NCI-H82 treated with DMSO at 0.1 percent for 48 hours (cell line): ENCODE results near the gene DNAH14.
"Not testable (repeated sequence)": the region's sequence is repeated elsewhere in the genome, so short reads cannot be mapped to it uniquely, and the experiment has no call there.

ENCODE experiments used
- DNase-seq: peaks from one replicate; lab custom pipeline; 2025; ENCODE audit not compliant: unreplicated experiment; lab: John Stamatoyannopoulos, UW

DNAH14 gene

DNA sequence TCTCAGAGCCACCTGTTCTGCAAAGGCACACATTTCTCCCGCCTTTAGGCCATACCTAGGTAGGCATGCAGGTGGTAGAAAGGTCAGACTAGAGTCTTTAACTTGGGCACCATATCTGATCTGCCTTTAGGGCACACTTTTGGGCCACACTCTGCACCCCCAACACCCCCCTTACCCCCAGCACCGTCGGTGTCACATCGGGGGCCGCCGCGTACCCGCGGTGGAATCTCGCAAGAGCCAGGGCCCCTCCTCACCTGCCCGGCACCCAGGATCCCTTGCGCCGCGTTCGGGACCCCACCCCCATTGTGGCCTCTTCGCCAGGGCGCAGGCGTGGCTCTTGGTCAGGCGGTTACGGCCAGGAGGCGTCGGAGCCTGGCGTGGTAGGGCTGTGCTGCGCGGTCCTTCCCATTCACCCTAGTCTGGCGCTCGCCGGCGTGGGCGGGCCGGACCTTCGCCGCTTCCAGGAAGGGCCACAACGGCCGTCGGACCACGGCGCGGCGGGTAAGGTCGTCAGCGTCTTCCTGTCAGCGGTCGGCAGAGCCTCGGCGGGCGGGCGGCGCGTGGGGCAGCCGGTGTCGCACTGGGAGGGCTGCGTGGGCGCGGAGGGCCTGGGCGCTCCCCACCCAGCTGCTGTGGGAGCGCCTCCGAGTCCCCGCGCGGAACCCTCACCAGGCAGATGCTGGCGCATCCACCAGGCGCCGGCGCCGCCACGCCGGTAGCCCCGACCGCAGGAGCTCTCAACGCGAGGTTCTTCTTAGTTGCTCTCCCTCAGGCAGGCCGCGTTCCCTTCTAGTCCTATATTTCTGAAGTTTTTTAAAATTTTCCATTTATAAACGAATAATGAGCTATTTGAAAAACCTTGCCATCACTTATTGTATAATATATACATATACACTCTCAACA, at the start of gene DNAH14:
TSS of gene DNAH14 (plus strand) at position 341 of the 903 bp plus-strand sequence. CDS start 23,028 bp downstream, outside the sequence.
- DNase-seq, result peak; percentile 32

DNA sequence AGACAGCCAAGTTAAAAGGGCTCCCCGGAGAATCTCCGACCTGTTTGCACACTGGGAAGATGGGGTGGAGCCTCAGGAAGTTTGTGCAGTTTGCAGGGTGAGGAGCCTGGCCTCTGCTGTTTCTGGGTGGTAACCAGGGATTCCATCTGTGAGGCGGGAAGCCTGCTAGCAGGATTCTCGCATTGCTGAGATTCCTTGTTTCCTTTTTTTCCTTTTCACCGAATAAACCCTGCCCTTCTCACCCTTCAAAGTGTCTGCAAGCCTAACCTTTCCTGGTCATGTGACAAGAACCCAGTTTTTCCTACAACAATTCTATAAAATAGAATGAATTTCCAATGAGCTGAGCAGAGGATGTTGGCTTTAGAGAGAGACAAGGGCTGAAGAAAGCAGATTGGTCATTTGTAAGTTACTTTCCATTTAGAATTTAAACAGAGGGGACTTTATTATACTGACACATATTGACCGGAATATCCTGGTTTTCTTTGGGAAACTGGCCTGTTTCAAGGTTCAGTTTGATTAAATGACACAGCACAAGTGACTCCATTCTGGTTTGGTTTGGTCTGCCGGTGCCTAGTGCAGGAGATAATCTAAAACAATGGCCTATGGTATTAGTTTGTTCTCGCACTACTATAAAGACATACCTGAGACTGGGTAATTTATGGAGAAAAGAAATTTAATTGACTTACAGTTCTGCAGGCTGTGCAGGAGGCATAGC, 48.7 kb upstream of the DNAH14 start:
- no peak for DNase-seq

DNA sequence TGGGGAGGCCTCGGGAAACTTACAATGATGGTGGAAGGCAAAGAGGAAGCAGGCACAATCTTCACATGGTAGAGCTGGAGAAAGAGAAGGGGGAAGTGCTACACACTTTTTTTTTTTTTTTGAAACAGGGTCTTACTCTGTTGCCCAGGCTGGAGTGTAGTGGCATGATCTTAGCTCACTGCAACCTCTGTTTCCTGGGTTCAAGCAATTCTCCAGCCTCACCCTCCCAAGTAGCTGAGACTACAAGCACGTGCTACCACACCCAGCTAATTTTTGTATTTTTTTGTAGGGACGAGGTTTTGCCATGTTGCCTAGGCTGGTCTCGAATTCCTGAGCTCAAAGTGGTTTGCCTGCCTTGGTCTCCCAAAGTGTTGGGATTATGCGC, 48.2 kb upstream of the DNAH14 start:
- not testable (repeated sequence) for DNase-seq

DNA sequence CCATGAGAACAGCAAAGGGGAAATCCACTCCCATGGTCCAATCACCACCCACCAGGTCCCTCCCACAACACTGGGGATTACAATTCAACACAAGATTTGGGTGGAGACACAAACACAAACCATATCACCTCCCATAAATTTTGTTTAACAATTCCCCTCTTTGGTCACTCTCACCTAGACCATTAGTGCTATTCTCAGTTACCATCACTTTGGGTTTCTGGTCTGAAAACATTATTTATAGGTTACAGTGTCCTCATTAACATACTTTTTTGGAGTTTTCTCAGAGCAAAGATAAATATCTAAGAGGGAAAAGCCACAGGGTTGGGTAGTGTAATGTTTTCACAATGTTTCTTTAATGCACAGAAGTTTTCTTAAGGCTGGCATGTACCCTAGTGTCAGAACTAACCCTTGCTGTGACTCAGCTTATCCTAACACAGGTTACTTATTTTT, 47.7 kb upstream of the DNAH14 start:
- no peak for DNase-seq

DNA sequence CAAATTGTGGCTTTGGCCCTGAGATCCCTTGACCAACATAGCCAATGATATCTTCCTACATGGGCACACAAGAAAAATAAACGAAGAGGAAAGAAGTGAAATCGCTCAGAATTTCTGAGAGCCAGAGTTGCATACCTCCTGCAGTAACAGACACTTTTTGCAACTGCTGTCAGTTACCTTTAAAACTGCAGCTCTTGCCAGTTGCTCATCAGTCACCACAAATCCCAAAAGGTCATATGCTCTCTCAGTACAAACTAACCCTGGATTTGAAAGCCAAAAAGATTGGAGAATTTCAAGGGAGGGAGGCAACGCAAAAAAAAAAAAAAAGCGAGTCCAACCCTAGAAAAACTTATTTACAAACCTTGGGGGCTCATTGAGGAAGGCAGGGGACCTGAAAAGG, 47.2 kb upstream of the DNAH14 start:
- no peak for DNase-seq

DNA sequence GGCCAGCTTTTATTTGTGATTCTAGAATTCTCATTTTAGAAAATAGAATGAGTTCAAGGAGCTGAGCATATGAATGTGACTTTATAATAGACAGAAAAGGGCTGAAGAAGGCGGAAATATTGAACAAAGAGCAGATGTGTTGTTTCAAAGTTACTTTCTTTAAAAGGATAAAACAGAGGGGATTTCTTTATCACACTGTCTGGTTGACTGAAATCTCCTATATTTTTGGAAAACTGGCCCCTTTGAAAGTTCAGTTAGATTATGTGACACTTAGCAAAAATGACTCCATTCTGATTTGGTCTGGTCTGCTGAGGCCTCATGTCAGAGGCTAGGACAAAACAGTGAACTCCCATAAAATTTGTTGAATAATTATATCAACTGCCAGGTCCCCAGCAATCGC, 46.4 kb upstream of the DNAH14 start:
- no peak for DNase-seq

DNA sequence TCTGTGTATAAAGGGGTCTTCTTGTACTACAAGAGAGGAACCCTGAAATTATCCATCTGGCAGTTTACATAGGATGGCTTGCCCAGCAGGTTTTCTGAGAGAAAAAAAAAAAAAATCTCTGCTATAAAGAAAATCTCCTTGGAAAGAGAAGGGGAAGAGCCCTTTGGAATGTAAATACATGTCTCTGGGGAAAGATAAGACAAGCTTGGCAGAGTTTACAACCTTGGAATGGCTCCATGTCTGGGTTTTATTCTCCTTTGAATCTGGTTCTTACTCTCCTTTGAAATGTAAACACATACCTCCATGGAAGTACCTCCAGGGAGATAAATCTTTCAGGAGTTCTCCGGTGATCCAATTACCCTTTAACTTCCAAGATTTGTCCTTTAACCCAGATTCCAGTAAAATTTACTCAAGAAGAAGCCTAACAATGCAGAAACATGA, 45.1 kb upstream of the DNAH14 start:
- DNase-seq, result no peak

DNA sequence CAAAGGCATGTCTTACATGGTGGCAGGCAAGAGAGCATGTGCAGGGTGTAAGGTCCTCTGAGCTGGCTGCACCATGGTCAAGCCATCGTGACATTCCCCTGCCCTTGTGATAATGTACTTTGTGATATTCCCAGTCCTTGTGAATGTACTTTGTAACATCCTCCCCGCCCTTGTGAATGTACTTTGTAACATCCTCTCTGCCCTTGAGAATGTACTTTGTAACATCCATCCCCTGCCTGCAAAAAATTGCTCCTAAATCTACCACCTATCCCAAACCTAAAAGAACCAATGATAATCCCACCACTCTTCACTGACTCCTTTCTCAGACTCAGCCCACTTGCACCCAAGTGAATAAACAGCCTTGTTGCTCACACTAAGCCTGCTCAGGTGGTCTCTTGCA, 44.1 kb upstream of the DNAH14 start:
- DNase-seq, result not testable (repeated sequence)

DNA sequence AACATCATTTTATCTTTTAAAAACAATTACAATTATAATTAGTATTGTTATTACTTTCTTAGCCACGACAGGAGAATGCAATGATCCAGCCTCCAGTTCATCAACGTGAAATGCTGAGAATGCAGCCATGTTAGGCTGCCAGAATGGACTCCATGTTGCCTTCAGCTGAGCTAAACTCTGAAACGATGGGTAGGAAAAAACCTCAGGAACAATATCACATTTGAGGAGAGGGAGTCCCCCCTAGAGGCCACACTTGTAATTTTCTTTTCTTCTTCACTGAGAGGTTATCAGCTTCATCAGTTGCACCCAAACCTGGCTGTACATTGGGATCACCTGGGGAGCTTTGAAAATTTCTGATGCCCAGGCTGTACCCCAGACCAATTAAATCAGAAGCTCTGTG, 34.6 kb upstream of the DNAH14 start:
- peak; percentile 22 for DNase-seq

DNA sequence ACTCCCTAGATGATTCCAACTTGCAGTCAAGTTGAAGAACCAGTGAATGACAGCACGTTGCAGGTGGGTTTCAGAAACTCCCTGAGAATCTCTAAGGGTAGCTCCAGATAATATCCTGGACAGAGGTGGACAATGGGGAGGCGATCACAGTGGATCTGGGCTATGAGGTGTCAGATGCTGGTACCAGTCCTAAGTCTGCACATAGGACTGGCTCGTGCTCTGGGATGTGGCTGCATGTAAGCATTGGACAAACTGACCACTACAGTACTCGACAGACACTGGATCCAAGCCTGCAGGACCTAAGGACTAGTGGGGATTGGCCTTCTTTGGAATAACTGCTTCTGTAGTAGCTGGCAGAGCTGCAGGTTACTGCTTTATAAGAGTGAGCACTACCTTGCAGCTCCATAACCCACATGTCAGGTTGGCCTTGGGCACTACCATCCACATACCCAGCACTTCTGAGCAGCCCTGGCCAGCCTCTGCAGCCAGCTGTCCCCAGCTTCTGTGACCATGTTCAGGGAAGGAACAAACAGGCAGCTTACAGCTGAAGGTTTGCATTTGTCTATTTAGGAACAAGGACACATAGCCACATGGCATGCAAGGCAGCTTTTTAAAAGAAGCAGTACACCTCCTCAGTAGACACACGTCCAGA, 33.2 kb upstream of the DNAH14 start:
- DNase-seq, result no peak

DNA sequence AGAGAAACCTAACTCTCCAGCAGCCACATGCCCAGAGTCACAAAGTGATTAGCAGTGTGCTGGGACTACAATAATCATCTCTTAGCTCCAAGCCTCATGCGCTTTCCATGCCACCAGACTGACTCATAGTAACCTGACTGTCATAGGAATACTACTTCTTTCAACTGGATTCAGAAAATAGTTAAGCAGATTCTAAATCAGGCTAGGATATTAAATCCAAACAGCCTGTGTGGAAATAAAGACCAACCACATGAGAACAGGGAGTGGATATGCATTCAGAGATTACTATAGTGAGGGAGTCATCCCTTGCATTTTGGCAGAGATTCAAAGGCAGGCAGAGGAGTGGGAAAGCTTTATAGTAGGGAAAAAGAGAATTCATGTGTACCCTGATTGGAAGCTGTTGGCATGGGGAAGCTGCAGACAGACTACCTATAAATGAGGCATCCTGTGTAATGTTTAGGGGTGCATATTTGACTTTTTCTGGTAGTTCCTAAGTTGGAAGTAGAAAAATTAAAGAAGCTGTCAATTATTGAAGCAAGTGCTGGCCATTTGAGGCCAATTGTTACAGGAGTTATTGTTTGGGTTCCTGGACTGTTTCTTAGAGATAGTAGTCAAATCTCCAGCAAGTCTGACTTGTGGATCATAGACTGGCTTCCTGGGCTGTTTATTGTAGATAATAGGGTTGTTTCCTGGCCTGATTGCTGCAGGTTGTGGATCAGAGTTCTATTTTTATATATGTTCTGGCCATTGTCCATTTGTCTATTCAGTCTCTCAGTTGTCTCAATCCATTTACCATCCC, 31.7 kb upstream of the DNAH14 start:
- no peak for DNase-seq

DNA sequence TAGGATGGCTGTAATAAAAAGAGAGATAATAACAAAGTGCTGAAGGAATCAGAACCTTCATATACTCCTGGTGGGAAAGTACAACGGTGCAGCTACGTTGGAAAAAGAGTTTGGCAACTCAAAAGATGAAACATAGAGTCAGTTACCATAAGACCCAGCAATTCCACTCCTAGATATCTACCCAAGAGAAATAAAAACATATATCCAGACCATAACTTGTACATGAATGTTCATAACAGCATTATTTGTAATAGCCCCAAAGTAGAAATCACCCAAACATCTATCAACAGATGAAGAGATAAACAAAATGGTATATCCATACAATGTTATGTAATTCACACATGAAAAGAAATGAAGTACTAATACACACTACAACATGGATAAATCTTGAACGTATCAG, 30.5 kb upstream of the DNAH14 start:
- DNase-seq, result no peak

DNA sequence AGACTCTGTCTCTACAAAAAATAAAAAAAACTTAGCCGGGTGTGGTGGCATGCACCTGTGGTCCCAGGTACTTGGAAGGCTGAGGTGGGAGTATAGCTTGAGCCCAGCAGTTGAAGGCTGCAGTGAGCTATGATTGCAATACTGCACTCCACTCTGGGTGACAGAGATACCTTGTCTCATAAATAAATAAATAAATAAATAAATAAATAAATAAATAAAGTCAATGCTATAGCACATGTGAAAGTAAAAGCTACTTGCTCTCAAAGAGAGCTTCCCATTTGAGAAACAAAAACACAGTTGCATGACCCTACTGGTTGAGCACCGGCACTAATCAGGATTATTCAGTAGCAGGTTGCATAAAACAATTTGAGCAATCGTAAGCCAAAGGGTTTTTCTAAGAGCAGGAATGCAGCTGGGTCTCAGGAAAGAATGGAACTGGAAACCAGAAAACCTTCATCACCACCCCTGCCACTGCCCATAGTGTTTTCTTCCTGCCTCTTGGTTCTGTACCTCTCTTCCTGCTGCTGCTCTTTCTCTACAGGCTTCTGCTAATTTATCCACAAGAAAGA, 29.3 kb upstream of the DNAH14 start:
- DNase-seq, result no peak

DNA sequence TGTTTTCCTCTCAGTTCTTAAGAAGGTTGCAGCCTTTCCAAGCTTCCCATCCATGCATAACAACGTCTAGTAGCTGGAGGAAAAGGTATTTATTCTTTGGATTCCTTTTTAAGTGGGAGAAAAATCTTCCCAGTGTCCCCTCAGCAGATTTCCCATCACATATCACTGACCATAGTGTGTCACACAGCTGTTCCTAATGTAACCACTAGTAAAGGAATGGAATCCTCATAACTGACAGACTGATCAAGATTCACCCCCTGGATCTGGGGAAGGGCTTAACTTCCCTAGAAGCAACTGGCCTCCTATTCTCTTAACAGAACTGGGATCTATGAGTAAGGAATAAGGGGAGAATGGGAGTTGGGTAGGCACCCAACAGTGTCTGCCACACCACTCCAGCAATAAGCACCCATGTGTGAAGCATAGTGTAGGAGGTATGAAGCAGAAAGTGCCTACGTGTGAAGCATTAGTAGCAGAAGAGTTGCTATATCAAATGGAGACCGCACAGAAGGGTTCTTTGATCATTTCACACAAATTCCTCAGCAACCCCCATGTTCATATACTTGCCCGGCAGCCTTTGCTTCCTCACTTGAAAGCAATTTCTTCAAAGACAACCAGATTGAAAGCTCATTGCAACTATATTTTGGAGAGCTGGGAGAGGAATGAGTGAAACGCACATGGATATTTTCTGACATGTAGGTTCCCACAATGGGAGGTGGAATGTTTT, 28.2 kb upstream of the DNAH14 start:
- no peak for DNase-seq

DNA sequence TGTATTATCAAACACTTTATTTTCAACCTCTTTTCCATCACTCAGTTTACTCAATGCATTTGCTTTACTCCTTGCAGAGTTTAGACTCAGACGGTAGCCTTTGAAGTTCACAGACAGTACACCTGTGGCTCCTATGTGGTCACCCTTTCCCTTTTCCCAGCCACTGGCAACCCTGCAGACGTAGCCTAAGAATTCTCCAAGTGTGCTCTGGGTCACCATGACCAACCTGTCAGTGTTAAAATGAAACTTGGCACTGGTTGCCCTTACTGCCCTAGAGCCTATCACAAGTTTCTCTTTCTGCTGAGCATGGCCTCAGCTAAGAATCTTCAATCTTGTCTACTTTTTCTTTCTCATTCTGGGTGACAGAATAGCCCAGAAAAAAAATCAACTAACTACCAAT, 25.5 kb upstream of the DNAH14 start:
- no peak for DNase-seq

DNA sequence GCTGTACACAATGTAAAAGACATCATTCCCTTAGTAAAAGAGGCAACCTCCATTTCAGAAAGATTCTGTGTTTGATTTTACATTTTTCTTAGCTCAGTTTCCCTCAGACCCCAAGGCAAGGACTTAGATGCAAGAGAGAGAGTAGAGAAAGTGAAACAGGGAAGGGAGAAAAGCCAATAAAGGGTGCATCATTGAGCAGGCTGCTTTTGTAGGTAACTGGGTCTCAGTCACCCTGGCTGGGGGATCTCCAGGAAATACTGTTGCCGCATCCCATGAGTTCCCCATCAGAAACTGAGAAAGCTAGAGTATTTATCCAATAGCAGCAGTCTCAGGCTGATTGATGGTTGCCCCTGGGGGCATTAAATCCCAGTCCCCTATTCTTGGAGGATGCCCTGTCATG, 23.1 kb upstream of the DNAH14 start:
- DNase-seq, result no peak

DNA sequence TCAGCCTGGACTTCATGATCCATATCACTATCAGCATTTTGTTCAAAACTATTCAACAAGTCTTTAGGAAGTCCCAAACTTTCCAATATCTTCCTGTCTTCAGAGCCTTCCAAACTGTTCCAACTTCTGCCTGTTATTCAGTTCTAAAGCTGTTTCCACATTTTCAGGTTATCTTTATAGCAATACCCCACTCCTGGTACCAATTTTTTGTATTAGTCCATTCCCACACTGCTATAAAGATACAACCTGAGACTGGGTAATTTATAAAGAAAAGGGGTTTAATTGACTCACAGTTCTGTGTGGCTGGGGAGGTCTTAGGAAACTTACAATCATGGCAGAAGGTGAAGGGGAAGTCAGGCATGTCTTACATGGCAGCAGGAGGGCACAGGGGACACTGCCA, 18.3 kb upstream of the DNAH14 start:
- DNase-seq, result no peak

DNA sequence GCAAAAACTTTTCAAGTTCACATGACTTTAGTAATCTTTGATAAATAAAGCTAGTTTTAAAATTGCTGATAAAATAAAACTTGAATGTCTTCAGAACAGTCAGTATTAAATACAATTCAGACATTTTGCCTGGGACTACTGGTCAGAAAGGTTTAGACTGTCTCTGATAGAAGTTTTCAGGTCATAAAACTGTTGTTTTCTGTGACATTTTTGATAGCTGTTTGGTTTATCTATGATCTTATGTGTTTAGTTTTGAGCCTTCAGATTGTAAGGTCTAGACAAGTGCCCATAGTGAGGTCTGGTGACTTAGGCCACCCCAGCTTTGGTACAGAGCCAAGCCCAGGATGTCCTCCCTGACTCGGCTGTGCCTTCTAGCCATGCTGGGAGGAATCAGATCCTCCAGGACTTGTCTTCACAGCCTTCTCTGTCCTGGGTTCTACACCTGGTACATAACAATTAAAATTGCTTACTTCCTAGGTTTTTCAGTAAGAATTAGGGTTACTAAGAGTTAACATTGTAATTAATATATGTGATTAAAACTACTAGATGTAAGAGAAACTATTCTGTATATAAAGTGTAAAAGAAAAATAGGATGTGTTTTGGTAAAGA, 15.1 kb upstream of the DNAH14 start:
- no peak for DNase-seq

DNA sequence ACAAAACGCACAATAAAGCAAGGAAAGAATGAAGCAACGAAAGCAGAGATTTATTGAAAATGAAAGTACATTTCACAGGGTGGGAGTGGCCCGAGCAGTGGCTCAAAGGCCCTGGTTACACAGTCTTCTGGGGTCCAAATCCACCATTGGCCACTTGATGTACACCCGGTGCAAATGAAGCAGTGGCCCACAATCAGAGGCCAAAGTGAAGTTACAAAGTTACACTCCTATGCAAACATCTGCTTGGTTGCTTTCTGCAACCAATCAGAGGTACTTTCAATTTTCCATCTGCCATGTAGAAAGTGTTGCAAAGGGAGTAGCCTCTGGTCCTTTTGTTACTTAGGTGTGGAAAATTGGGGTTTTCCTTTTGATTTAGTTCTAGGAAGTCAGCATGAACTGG, 10.0 kb upstream of the DNAH14 start:
- no peak for DNase-seq
